ENCODE results near the gene KCNJ4.
A peak's percentile ranks its signal among the peaks of the same experiment; 100 is the strongest.
"Not testable (repeated sequence)": the region's sequence is repeated elsewhere in the genome, so short reads cannot be mapped to it uniquely, and the experiment has no call there.

The KCNJ4 gene

DNA sequence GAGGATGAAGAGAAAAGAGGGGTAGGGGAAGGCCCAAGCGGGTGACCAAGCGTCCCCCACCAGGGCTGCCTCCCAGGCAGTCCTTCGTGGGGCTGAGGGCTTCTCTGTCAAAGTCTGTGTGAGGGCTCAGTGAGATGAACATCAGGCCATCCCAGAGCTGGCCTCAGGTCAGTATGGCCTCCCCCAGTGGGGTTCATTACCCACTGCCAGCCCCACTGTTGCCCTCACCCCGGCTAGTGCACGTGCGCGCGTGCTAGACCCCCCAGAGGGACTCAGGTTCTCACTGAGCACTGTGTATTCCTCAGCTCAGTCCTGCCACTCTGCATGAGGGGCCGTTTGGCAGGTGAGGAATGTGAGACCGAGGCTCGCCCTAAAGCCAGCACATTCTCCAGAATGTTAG is 16.2 kb upstream of the KCNJ4 start:
- DNase-seq = no peak

DNA sequence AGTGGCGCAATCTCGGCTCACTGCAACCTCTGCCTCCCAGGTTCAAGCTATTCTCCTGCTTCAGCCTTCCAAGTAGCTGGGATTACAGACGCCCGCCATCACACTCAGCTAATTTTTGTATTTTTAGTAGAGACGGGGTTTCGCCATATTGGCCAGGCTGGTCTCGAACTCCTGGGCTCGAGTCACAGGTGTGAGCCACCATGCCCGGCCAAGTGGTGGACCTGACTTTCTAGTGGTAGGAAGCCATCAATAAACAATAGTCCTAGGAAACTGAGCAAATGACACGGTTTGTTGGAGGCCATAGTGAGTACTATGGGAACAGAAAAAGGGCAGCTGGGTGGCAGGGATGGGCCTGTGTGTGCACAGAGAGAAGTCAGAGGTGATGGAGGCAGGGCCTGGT is 15.2 kb upstream of the KCNJ4 start:
- not testable (repeated sequence) for DNase-seq

DNA sequence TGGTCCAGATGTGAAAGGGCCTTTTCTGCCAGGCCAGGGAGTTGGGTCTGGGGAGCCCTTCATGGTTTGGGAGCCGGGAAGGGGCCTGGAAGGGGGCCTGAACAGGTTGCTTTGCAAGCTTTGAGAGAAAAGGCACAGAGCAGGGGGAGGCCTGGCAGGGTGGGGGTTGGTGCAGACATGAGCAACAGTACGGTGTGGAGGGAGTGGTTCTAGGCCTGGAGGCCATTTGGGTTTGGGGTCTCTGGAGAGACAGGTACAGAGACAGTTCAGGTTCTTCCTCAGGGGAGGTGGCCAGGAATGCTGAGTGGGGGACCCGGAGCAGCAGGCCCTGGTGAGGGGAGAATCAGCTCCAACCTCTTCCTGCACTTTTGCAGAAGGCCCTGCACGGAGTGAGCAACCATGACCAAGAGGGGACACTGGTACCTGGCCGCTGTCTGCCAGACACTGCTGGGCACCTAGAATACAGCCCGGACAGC is 14.3 kb upstream of the KCNJ4 start:
- no peak for DNase-seq

DNA sequence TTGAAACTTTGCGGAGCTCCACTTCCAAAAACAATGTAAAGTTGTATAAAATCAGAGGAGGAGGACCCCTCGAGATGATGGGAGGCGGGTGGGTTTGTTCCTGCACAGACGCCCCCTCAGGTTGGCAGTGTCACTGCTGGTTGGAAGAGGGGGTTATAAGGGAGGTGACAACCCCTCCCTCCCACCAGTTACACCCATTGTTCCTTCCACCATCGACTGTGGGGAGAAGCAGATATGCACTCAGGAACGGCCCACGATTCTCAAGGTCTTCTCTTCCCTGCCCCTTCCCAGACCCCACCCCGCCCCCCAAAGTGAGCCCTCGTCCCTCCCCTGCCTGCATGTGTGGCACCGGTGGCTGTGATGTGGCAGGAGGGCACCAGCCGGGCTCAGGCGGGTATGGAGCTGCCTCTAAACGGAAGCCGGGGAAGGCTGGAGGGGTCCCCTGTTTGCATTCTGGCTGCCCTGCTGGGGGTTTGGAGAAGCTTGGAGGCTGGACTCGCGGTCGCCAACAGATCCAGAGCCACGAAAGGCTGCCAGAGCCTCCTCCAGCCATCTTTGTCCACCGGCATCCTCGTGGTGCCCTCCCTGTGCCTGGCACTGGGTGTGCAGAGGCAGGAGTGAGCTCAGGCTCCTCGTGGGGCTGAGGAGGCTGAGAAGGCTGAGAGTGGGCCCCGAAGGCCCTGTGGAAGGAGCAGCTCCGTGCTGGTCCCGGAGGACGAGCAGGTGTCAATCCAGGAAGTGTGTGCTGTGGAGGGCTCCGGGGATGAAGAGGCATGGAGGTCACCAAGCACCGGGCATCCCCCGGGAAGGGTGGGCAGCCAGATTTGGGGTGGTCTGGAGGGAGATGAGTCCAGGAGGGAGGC is 13.7 kb upstream of the KCNJ4 start:
- DNase-seq = no peak

DNA sequence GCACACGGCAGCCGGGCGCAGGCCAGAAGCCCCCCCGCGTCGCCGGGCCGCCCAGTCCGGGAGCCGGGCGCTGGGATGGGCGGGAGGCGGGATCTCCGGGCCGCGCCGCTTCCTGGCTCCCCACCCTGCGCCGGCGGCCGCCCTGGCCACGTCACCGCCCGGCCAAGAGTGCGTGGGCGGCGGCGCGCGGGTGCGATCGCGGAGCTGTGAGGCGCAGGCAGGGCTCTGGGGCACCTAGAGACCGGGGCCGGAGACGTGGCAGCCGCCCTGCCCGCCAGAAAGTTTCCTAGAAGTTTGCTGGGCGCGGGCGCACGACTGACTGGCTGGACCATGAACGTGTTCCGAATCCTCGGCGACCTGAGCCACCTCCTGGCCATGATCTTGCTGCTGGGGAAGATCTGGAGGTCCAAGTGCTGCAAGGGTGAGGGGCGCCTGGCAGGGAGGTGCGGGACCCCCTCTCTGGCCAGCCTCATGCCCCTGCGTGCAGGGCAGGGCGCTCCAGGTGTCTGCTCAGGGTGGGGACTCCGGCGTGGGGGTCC is 13.0 kb upstream of the KCNJ4 start, which contains the start of gene KDELR3:
KDELR3 (plus strand) TSS at position 193 of the 539 bp plus-strand sequence; CDS start at position 331, 138 bp downstream.
- DNase-seq = peak in 1 of 58 donors; percentile 38

DNA sequence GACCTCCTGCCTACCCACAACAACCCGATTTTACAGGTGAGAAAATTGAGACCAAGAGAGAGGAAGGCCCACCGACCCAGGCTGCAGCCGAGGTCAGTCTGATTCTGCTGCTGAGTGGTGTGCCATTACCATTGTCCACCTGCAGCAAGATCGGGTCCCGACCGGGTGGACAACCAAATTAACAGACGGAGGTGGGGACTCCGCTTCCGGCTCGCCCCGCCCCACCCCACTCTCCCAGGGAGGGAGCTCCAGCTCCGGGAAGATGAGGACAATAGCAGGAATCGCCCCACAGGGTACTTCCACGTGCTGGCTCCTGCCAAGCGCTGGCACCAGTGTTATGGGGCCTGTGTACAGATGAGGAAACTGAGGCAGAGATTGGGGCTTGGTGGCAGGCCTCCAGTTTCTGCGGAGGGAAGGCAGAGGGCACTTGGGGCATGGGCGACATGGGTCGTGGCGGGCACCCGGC is 12.5 kb upstream of the KCNJ4 start:
- no peak for DNase-seq

DNA sequence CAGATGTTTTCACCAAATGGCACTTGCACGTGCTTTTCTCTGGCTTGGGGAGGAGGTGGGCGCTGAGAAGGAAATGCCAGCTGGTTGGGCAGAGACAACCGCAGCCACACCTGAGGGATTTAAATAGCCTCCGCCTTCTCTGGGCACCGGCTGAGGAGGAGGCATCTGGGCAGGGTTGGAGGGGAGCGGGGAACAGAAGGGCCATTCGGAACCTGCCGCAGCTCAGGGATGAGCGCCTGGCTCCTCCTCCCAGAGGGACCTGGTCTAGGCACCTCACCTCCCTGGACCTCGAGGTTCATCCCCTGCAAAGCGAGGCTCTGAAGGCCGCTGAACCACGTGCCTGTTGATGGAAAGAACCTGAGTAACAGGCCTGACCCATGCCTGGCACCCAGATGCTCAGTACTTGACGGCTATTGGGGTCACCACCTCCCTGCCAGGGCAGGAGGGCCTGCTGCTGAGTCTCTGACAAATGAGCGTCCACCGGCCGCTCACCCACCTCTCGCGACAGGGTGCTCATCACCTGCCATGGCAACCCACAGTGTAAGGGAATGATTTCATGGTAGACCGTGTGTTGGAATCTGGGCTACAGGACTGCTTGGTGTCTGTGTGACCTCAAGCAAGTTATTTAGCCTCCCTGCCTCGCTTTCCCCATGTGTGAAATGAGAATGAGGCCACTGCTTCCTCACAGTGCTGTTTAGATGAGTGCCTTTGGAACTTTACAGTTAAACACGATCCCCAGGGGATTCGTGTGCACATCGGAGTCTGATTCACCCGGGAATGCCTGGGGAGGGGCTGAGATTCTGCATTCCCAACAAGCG is 10.9 kb upstream of the KCNJ4 start:
- DNase-seq = no peak

DNA sequence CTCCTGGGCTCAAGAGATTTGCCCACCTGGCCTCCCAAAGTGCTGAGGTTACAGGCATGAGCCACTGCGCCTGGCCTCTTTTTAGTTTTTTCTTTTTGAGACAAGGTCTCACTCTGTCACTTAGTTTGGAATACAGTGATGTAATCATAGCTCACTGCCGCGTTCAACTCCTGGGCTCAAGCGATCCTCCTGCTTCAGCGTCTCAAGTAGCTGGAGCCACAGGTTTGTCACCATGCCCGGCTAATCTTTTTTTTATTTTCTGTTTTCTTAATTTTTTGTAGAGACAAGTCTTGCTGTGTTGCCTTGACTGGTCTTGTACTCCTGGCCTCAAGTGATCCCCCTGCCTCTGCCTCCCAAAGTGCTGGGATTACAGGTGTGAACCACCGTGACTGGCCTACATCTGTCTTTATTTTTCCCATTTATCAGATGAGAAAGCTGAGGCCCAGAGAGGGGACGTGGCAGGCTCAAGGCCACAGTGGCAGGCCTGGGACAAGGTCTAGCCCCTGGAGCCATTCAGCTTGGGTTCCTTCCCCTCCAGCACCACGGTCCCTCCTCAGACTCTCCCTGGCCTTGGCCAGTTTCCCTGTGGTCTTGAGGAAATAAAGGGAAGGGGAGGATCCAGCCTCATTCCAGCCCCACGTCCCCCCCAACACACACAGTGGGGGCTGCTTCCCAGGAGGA is 10.1 kb upstream of the KCNJ4 start:
- DNase-seq = no peak

DNA sequence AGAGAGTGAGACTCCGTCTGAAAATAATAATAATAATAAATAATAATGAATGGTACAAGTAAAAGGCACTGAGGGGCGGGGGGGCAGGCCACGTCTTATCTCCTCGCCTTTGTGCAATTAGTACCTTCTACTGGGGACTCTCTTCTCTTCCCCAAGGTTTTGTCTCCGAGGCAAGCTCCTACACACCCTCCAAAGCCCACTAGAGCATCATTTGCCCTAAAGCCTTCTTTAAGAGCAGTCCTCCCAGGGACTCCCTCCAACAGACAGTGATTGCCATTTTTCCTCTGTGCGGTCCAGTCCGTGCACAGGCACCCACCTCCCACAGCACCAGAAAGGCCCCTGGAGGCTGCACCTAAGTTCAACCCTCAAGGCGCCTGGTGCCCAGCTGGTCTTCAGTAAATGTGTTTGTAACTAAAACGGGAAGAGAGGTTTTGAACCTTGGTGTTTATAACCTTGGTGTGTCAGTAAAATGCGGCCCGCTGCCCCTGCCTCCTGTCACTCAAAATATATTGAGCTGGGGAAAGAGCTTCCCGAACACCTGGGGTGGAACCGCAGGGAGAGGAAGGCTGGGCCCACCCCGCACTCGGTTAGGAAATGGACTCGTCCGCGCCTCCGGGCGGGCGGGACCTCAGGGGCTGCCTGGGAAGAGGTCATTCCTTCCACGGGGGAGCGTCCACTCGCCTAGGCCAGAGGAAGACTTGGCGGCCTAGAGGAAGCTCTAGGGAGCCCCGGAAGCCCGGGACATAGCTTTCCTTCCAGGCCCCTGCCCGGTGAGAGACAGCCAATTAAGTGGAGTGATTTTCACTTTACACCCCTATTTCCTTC is 8.2 kb upstream of the KCNJ4 start:
- no peak for DNase-seq

DNA sequence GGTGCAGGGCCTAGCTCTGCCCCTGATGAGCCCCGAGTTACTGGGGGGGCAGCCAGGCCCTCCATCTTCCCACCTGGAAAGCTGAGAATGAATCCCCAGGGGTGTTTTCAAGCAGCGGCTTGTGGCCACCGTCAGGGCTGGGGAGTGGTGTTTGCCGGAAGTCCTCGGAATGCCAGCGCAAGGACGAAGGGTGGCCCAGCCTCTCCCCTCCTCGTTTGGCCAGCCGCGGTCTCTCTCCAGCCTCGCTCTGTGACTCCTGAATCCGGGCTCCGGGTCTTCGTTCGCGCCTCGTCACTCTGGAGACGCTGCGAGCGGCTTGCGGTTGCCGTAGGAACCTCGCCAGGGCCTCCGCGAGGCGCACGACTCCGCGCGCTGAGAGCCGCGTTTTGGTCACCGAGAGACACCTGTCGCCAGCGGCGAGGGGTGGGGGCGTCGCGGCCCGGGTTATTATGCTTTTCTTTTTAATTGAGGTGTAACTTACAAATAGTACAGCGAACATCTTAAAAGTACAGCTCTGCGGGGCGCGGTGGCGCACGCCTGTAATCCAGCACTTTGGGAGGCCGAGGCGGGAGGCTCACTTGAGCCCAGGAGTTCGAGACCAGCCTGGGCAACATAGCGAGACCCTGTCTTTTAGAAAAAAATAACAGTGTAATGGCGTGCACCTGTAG is 6.5 kb upstream of the KCNJ4 start:
- peak in 54 of 58 donors; percentile 25 to 89 (median 66) for DNase-seq

DNA sequence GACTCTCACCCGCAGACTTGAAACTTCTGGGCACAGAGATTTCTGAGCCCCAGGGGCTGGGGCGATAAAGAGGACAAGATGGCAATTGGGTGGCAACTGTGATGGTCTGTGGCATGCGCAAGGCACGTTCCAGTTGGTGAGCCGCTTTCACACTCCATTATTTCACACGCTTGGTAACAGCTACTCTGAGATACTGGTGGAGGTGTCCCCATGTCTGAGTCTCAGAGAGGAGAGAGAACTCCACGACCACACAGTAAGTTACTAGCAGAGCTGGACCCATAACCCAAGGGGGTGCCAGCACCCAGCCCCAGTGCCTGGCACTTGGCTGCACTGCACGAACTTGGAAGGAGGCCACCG is 6.0 kb upstream of the KCNJ4 start:
- DNase-seq = no peak

DNA sequence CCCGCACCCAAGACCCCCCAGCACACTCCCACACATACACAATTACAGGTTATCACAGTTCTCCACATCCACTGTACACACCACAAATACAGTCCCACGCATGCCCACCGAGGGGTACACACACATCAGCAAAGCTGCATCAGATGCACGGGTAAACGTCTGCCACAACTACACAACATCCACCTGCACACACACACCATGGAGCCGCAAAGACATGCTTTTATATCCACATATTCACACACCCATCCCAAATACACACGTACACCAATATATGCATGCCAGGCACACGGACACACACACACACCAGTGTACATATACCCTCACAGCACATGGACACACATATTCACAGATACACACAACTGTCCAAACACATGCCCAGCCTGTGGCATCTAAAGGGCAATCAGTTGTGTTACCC is 5.4 kb upstream of the KCNJ4 start:
- no peak for DNase-seq

DNA sequence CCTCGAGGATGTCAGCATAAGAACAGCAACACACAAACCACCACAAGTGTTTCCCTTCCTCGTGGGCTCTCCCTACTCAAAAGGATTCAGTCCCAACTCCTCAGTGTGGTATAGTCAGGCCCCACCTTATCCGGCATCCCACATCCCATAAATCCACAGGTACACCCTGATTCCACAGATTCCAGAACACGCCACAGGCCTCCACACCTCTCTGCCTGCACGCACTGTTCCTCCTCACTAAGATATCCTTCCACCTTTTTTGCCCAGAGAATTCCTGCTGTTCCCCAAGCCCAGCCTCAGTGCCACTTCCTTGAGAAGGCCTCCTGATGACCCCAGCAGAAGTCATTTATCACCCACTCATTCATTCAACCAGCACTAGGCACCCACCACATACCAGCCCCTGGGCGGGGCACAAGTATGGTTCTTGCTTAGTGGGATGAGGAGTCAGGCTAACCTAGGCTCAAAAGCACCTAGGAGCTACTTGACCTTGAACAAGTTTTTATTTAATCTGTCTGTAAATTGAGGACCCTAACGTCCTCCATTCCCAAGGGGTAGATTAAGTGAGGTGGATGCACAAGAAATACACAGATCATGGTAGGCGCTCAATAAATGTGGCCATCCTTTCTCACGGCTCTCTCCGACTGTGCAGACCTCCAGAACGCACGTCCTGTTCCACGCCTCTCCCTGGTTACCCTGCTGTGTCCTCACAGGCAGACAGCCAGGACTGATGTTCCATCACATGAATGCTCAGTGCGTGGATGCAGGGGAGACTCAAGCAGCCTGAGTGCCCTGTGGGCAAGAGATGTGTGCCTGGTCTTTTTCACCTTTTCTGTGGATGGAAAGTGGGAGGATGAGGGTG is 2.1 kb upstream of the KCNJ4 start:
- DNase-seq = peak in 9 of 58 donors; percentile 10 to 58 (median 33)

DNA sequence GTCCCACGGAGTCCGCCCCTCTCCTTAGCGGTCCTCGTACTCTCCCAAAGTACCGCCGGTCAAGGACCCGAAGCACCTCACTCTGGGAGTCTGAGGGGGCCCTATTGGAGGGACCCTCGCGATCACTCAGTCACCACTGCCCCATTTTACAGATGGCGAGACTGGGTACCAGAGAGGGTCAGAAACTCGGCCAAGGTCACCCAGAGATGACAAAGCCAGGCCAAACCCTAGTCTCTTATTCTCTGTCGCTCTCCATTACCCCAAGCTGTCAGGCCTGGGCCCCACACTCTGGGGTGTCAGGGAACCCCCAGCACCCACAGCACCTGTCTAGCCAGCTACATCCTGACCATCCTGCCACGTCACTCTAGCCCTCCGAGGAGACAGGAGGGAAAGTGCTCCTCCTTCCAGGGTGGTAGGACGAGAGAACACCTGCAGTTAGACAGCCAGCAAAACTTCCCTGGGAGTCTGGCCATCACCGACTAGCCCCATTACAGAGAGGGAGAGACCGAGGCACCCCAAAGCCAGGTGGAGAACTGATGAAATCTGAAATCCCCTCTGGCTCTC is 1.4 kb upstream of the KCNJ4 start:
- no peak for DNase-seq

DNA sequence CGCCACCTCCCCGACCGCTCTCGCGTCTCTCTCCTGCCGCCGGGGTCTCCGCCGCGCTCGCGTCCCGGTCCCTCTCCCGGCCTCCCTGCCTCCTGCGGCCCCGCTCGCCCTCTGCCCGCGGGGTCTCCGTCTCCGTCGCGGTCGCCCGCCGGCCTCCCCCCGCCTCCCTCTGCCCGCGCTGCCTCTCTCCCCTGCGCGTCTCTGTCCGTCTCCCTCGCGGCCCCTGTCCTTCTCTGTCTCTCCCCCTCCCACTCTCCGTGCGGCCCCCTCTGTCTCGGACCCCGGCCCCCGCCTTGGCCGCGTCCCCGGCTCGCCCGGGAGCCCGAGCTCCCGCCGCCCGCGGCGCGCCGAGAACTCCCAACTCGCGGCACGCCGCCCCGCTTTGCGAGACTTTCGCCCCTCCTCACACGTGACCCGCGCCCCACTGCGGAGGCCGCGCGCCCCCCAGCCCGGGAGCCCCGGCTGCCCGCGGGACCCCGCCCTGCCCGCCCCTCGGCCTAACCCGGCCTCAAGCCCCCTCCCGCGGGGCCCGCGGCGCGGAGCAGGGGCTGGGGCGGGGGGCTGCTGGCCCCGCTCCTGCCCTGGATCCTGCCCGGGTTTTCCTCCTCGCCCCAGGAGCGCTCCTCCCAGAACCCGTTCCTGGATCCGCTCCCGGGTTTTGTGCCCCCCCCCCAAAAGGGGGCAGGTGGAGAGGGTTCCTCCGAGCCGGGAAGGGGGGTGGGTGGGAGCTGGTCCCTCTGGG is 702 bp upstream of the KCNJ4 start:
- peak in 16 of 58 donors; percentile 7 to 70 (median 38) for DNase-seq

DNA sequence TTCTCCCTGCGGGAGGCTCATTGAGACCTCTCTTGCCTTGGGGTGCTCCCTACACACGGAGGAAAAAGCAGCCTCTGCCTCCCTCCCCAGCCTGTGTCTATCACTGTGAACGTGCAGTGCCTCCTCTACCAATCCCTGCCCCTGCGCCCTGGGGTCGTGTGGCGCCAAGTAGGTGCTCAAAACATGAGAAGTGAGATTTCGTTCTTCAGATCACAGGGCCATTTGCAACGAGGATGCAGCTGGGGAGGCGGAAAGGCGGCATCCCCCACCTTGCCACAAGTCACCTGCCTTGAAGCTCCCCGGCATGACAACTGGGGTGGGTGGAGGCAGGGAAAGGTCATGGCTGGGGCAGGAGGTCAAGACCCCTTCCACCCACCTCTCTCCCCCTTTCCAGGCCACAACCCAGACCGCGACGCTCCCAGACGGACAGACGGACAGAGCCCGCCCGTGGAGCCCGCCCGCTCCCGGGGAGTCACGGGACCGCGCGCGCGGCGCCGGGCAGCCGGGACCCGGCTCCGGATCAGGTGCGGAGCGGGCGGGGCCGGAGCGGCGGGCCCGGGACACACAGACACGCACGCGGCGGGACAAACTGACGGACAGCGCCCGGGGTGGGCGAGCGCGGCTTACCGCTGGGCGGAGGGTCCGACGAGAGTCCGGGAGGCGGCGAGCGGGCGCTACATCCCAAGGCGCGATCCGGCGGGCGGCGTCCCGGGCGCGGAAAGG is 485 bp downstream of the KCNJ4 start:
- DNase-seq = peak in 2 of 58 donors; percentile 29 to 41

DNA sequence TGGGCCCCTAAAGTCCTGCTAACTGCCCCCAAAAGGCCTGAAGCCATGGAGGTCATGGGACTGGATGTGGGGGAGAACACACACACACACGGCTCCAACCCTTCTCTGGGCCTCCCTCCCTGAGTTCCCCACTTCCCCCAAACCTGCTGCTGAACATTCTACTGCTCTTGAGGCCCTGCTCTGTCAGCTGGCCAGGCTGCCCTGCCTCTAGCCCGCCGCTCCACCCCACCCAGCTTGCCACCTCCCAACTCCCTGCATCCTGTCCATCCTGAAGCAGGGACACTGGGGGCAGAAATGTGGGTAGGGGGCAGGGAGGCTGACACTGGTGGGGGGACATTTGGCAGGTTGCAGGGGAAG is 1.0 kb downstream of the KCNJ4 start:
- DNase-seq = no peak
